Suprapubic skin (tissue), 4 donors: ENCODE data around the gene CHTOP. TPM values are rescaled to one million over a fixed set of nuclear protein-coding genes. Genes with fewer than 3 reads are reported as not detected.
"Not testable (repeated sequence)": the region's sequence is repeated elsewhere in the genome, so short reads cannot be mapped to it uniquely, and the experiment has no call there.

Experiments
- DNase-seq, 2 donors: peaks; one replicate each; pipeline ENCODE4 v3.0.0-alpha.2; 2019; ENCODE audit warnings: low spot score in 2 of 2
- H3K27ac ChIP-seq: fragments of 200-600 bp; sonication (generic); one replicate; pipeline ENCODE4 v1.5.1; 2019
- H3K27me3 ChIP-seq: fragments of 200-600 bp; sonication (generic); one replicate; pipeline ENCODE4 v1.5.1; 2019
- H3K36me3 ChIP-seq: fragments of 200-600 bp; sonication (generic); one replicate; pipeline ENCODE4 v1.5.1; 2019
- H3K4me1 ChIP-seq: fragments of 200-600 bp; sonication (generic); one replicate; pipeline ENCODE4 v1.5.1; 2019
- H3K4me3 ChIP-seq: fragments of 200-600 bp; sonication (generic); one replicate; pipeline ENCODE4 v1.5.1; 2019; ENCODE audit warnings: mild to moderate bottlenecking
- H3K9me3 ChIP-seq: fragments of 200-600 bp; sonication (generic); one replicate; pipeline ENCODE4 v1.5.1; 2019
- CTCF ChIP-seq, 2 donors: fragments of 200-600 bp in 1 of 2; fragments of 450-650 bp in 1 of 2; sonication (generic) in 1 of 2; IDR thresholded peaks; one replicate each; pipeline ENCODE4 v1.5.1; 2016 to 2019; ENCODE audit warnings: antibody characterized with exemption in 2 of 2, mild to moderate bottlenecking in 1 of 2, moderate library complexity in 1 of 2
- EP300 ChIP-seq: sonication (generic); formaldehyde crosslinking; IDR thresholded peaks from one replicate; pipeline ENCODE4 v1.6.1; 2017; ENCODE audit warnings: antibody characterized with exemption
- POLR2A ChIP-seq, 2 donors: fragments of 450-650 bp; IDR thresholded peaks; one replicate each; pipeline ENCODE4 v1.6.1; 2017; ENCODE audit warnings: antibody characterized with exemption in 2 of 2, mild to moderate bottlenecking in 2 of 2, moderate library complexity in 2 of 2
- POLR2AphosphoS5 ChIP-seq, 3 donors: sonication (generic); formaldehyde crosslinking; IDR thresholded peaks; one replicate each; pipeline ENCODE4 v1.6.1; 2017; ENCODE audit warnings: antibody characterized with exemption in 3 of 3
- WGBS: methylation state at CpG from one replicate; pipeline ENCODE4 v1.1.5; 2018; 5-methylcytosine and 5-hydroxymethylcytosine counted together
- total RNA-seq, 4 donors: library from RNA; depleted of rRNA; stranded (reverse); fragments of >200 nt; gene quantifications; one replicate each; pipeline ENCODE4 v1.1.0, GENCODE V29; 2016

The CHTOP gene
- total RNA-seq, 4 donors from 2014 or later = 56.8 to 78.1 (median 58.2) TPM

GRCh38 chr1:153659656-153660055, 25.8 kb downstream of the CHTOP start:
- H3K4me1 ChIP-seq = peaks cover 15% of the 10 kb centered on the region
- H3K36me3 ChIP-seq = peaks cover 42% of the 10 kb centered on the region
- DNase-seq = peak; percentile 56 to 74
- no peaks in the 10 kb centered on the region for H3K27me3 ChIP-seq
- 64% methylated on average over 9 of the region's 9 CpGs for WGBS
- peak overlapping the region; percentile 71 for H3K4me3 ChIP-seq
- peak overlapping the region; percentile 92 for H3K27ac ChIP-seq
- TF ChIP-seq CTCF (IDR thresholded peaks at IDR 0.05) (no peak), EP300 (no peak), POLR2A (IDR thresholded peaks at IDR 0.05) (no peak), POLR2AphosphoS5 (IDR thresholded peaks at IDR 0.05) (no peak)
- no peaks in the 10 kb centered on the region for H3K9me3 ChIP-seq

- 57% methylated on average over 8 of the region's 9 CpGs for WGBS
- H3K36me3 ChIP-seq = peaks cover 57% of the 10 kb centered on the region
- no peak for TF ChIP-seq POLR2AphosphoS5 (IDR thresholded peaks at IDR 0.05)
- TF ChIP-seq EP300 = no peak
- TF ChIP-seq POLR2A (IDR thresholded peaks at IDR 0.05) = no peak
- TF ChIP-seq CTCF (IDR thresholded peaks at IDR 0.05) = no peak
- no peaks in the 10 kb centered on the region for H3K27me3 ChIP-seq
- H3K4me1 ChIP-seq = peaks cover 15% of the 10 kb centered on the region
- H3K27ac ChIP-seq = no peak overlapping the region
- DNase-seq = peak; percentile 34 to 63
- no peaks in the 10 kb centered on the region for H3K9me3 ChIP-seq
- no peak overlapping the region for H3K4me3 ChIP-seq
These were observed 27.3 kb downstream of the CHTOP start for GRCh38 chr1:153661111-153661708.

GRCh38 chr1:153662269-153662668, 28.4 kb downstream of the CHTOP start:
- Histone ChIP-seq H3K36me3 (peaks cover 68% of the 10 kb centered on the region), H3K27me3 (no peaks in the 10 kb centered on the region), H3K9me3 (no peaks in the 10 kb centered on the region), H3K4me3 (no peak overlapping the region), H3K27ac (no peak overlapping the region), H3K4me1 (peaks cover 15% of the 10 kb centered on the region)
- DNase-seq = no peak
- no peak for TF ChIP-seq EP300
- TF ChIP-seq CTCF (IDR thresholded peaks at IDR 0.05) = no peak
- no peak for TF ChIP-seq POLR2AphosphoS5 (IDR thresholded peaks at IDR 0.05)
- no peak for TF ChIP-seq POLR2A (IDR thresholded peaks at IDR 0.05)
- WGBS = 57% methylated on average over 2 of the region's 2 CpGs

GRCh38 chr1:153663211-153663610, 29.3 kb downstream of the CHTOP start:
- TF ChIP-seq POLR2A (IDR thresholded peaks at IDR 0.05) = no peak
- no peak for TF ChIP-seq POLR2AphosphoS5 (IDR thresholded peaks at IDR 0.05)
- no peak for TF ChIP-seq CTCF (IDR thresholded peaks at IDR 0.05)
- TF ChIP-seq EP300 = no peak
- Histone ChIP-seq H3K27me3 (no peaks in the 10 kb centered on the region), H3K27ac (no peak overlapping the region), H3K4me1 (peaks cover 15% of the 10 kb centered on the region), H3K9me3 (no peaks in the 10 kb centered on the region), H3K36me3 (peaks cover 77% of the 10 kb centered on the region), H3K4me3 (no peak overlapping the region)
- 84% methylated on average over 5 of the region's 5 CpGs for WGBS
- peak in 1 of 2 donors; percentile 31 for DNase-seq

- peak overlapping the region; percentile 32 for H3K27ac ChIP-seq
- H3K9me3 ChIP-seq = no peaks in the 10 kb centered on the region
- H3K4me3 ChIP-seq = no peak overlapping the region
- WGBS = 79% methylated on average over 4 of the region's 4 CpGs
- H3K36me3 ChIP-seq = peaks cover 66% of the 10 kb centered on the region
- DNase-seq = no peak
- no peaks in the 10 kb centered on the region for H3K27me3 ChIP-seq
- TF ChIP-seq CTCF (IDR thresholded peaks at IDR 0.05) (no peak), POLR2A (IDR thresholded peaks at IDR 0.05) (no peak), POLR2AphosphoS5 (IDR thresholded peaks at IDR 0.05) (no peak), EP300 (no peak)
- peaks cover 31% of the 10 kb centered on the region for H3K4me1 ChIP-seq
These were observed 33.6 kb downstream of the CHTOP start for GRCh38 chr1:153667439-153667838.

GRCh38 chr1:153668672-153669071, 34.8 kb downstream of the CHTOP start:
- H3K4me1 ChIP-seq = peaks cover 31% of the 10 kb centered on the region
- not testable (repeated sequence) for H3K27ac ChIP-seq, H3K9me3 ChIP-seq, H3K4me3 ChIP-seq, H3K27me3 ChIP-seq, DNase-seq
- WGBS = 94% methylated on average over 8 of the region's 8 CpGs
- peaks cover 54% of the 10 kb centered on the region for H3K36me3 ChIP-seq
